ENCODE results near the gene EIF4G3. TPM values are rescaled to one million over a fixed set of nuclear protein-coding genes. Genes with fewer than 3 reads are reported as not detected.
A peak's percentile ranks its signal among the peaks of the same experiment; 100 is the strongest.
"Not testable (repeated sequence)": the region's sequence is repeated elsewhere in the genome, so short reads cannot be mapped to it uniquely, and the experiment has no call there.

The EIF4G3 gene
- total and polyA plus RNA-seq, 9 of the 15 experiments (the other 6 are each of a cell fraction or from before 2014, with no cell fraction given), result 6.7 to 40.5 (median 32.1) TPM

GRCh38 chr1:21091053-21091690 is 85.5 kb downstream of the EIF4G3 start:
- H3K9ac ChIP-seq (ENCODE audit: insufficient read depth in 1 of 2, low read depth in 2 of 2, low read length in 2 of 2); H2AFZ ChIP-seq (ENCODE audit: low read depth, low read length); intact Hi-C loops (cut with micrococcal nuclease); in situ Hi-C loops (cut with MboI); H3K27ac ChIP-seq (ENCODE audit: extremely low read depth, low read depth, low read length); H3K36me3 ChIP-seq (ENCODE audit: control insufficient read depth, insufficient read depth, low read length); BruUV-seq (replicated peaks); H3K4me2 ChIP-seq (ENCODE audit: insufficient read depth, low read length); CTCF ChIA-PET (ENCODE audit: low intra/inter-chr PET ratio); H3K9me3 ChIP-seq (replicated peaks; ENCODE audit: control insufficient read depth, insufficient read depth, low read depth, low read length); H3K79me2 ChIP-seq (ENCODE audit: control insufficient read depth, insufficient read depth, low read length); H3K27me3 ChIP-seq (ENCODE audit: control insufficient read depth in 2 of 2, insufficient read depth in 2 of 2, low read length in 2 of 2); H3K4me3 ChIP-seq; H3K4me1 ChIP-seq (replicated peaks in 1 of 2; ENCODE audit: control insufficient read depth in 2 of 2, insufficient read depth in 2 of 2, low read length in 2 of 2); H4K20me1 ChIP-seq (replicated peaks; ENCODE audit: control insufficient read depth, insufficient read depth, low read length); H3K9me1 ChIP-seq (ENCODE audit: control insufficient read depth, insufficient read depth, low read length); TF ChIP-seq JUN (CRISPR knock-in tag; IDR thresholded peaks at IDR 0.05; ENCODE audit: borderline replicate concordance); FOXM1 (CRISPR knock-in tag; IDR thresholded peaks at IDR 0.05; ENCODE audit: low read depth); NR2C1 (tag; IDR thresholded peaks at IDR 0.05): not testable (repeated sequence)
- ATAC-seq (peak; percentile 81), FAIRE-seq (peak; percentile 32), DNase-seq (ENCODE audit: extremely low read depth in 1 of 4, low spot score in 3 of 4) (peak in 1 of 4 experiments; percentile 66)
- POLR2A ChIA-PET, result interaction anchor here (0.9 to 1.9 kb wide), 4 partner anchors 13 to 34 kb away, joined by 3 to 6 read pairs (median 4); no protein-coding TSS in a partner anchor
- WGBS (ENCODE audit: insufficient coverage, low coverage, missing lambda C conversion rate), result 33% methylated on average over 10 of the region's 11 CpGs
- TF ChIP-seq DPF2 (IDR thresholded peaks at IDR 0.05) (peak; percentile 87), SMARCA4 (IDR thresholded peaks at IDR 0.05) (peak; percentile 91), MITF (IDR thresholded peaks at IDR 0.05) (peak; percentile 54; the same call in 1 of the 2 replicates), BHLHE40 (IDR thresholded peaks at IDR 0.05; ENCODE audit: low read length) (peak; percentile 63; the same call in 1 of the 2 replicates), C11orf30 (IDR thresholded peaks at IDR 0.05; ENCODE audit: low read depth) (peak; percentile 46; the same call in 1 of the 2 replicates), TAF9B (IDR thresholded peaks at IDR 0.05; ENCODE audit: partially characterized antibody) (peak; percentile 48), JUN (IDR thresholded peaks at IDR 0.05; ENCODE audit: borderline replicate concordance, low read depth, low read length) (peak; percentile 70; the same call in 1 of the 2 replicates), NFE2 (IDR thresholded peaks at IDR 0.05; ENCODE audit: low read depth) (peak; percentile 69), FOSL1 (tag; conservative IDR thresholded peaks at IDR 0.05) (peak; percentile 95), FOXM1 (IDR thresholded peaks at IDR 0.05; ENCODE audit: low read depth) (0 out of 2 replicates have a peak, but pooled peaks have one; percentile 33), JUND (IDR thresholded peaks at IDR 0.05; ENCODE audit: borderline replicate concordance, low read depth, low read length) (peak; percentile 85), JUND (tag; IDR thresholded peaks at IDR 0.05; ENCODE audit: borderline replicate concordance, low read depth, low read length) (peak; percentile 52; the same call in 1 of the 3 replicates), HDAC1 (IDR thresholded peaks at IDR 0.05) (peak in 1 of 2 experiments; percentile 70; a peak in 1 of 4 replicates), NR2C1 (IDR thresholded peaks at IDR 0.05) (0 out of 2 replicates have a peak, but pooled peaks have one; percentile 23), SMARCC2 (IDR thresholded peaks at IDR 0.05; ENCODE audit: low read depth) (peak; percentile 48; the same call in 1 of the 2 replicates), SMARCE1 (IDR thresholded peaks at IDR 0.05) (peak; percentile 91), ARID1B (IDR thresholded peaks at IDR 0.05) (peak; percentile 82), MNT (conservative IDR thresholded peaks at IDR 0.05) (peak in 1 of 2 experiments; percentile 46; a peak in 1 of 4 replicates), MAFK (IDR thresholded peaks at IDR 0.05; ENCODE audit: low read length) (peak; percentile 18; the same call in 1 of the 2 replicates)

All from K562 (cell line).